ENCODE data around the gene C2orf49.
"Not testable (repeated sequence)": the region's sequence is repeated elsewhere in the genome, so short reads cannot be mapped to it uniquely, and the experiment has no call there.

C2orf49 gene

DNA sequence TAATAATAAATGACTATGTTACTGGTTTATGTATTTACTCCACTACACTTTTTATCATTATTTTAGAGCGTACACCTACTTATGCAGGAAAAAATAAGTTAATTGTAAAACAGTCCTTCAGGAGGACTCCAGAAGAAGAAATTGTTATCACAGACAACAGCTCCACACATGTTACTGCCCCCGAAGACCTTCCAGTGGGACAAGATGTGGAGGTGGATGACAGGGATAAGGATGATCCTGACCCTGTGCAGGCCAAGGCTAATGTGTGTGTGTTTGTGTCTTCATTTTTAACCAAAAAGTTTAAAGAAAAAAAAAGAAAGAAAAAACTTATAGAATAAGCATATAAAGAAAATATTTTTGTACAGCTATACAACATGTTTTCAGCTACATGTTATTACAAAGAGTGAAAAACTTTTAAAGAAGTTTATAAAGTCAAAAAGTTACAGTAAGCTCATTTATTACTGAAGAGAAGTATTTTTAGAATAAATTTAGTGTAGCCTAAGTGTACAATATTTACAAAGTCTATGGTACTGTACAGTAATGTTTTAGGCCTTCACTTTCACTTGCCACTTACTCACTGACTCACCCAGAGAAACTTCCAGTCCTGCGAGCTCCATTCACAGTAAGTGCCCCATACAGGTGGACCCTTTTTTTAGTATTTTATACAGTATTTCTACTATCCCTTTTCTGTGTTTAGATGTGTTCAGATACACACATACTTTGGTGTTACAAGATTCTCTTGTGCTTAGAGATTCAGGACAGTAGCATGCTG lies 15.3 kb upstream of the C2orf49 start:
- no peak for DNase-seq (ENCODE audit: low read depth in 2 of 2)

DNA sequence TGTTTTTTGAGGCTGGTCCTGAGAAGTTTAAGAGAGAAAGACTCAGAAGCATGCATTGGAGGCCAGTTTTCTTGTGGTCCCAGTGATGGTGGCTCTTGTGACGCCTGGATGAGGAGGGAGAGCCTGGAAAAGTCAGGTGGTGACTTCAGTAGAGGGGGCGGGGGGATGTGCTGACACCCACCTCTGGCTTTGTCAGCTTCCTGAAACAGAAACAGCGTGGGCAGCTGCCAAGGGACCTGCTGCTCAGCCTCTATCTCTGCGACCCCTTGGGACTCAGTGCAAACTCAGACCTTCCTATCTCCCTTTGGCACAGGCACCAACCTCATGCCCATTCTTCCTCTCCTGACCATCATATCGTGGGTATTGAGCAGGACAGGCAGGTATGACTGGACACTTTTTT lies 14.2 kb upstream of the C2orf49 start:
- no peak for DNase-seq (ENCODE audit: low read depth in 2 of 2)

DNA sequence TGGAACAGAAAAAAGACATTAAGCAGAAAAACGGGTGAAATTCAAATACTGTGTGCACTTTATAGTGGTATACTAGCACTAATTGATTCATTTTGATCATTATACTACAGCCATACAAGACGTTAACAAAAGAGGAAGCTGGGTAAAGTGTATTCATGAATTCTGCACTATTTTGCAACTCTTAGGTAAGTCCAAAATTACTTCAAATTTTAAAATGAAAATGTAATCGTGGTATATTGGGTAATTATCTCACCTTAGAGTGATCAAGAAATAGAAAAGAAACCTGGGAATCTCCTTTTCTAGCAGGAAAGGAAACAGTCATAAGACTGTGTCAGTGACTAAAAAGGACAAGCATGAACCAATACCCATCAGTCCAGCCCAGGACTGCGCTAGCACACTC lies 13.2 kb upstream of the C2orf49 start:
- no peak for DNase-seq (ENCODE audit: low read depth in 2 of 2)

DNA sequence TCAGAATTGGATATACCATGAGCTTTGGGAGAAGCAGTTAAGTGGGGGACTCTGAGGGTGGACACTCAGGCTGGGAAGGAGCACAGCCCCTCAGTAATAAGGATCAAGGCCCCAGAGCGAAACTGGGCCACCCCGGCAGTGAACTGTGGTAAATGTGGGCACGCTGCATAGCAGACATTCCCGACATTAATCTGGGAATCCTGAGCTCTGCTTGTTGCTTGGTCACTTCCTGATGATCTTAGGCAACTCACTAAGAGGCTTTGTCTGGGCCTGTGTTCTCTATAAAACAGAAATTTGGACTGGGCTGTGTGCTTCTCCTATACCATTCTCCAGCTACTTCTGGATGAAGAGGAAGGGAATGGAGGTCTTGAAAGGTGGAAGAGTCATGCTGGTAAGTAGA lies 12.6 kb upstream of the C2orf49 start:
- DNase-seq (ENCODE audit: low read depth in 2 of 2): no peak

DNA sequence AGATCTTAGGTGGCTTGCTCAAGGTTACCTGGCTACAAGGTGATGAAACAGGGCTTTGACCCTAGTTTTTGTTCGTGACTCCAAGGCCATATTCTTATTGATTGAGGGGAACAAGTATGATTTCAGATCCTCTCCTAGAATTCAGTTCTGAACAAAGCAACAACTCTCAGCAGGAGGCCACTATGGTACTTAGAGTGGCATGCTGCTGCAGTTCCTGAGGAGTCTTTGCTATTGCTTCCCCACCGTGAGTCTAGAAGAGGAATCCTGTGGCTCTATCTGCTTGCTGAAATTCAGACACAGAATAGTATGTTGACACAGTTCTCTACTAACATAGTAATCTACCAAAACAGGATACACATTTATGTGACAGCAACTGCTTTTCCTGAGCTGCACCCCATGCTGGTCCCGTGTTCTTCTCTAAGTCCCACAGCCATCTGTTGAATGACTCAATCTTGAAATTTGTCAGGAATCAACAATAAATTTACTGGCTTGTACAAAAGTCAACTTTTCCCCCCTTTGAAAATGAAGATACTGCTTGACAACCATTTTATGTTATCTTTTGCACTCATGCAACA lies 11.9 kb upstream of the C2orf49 start:
- DNase-seq (ENCODE audit: low read depth in 2 of 2): no peak

DNA sequence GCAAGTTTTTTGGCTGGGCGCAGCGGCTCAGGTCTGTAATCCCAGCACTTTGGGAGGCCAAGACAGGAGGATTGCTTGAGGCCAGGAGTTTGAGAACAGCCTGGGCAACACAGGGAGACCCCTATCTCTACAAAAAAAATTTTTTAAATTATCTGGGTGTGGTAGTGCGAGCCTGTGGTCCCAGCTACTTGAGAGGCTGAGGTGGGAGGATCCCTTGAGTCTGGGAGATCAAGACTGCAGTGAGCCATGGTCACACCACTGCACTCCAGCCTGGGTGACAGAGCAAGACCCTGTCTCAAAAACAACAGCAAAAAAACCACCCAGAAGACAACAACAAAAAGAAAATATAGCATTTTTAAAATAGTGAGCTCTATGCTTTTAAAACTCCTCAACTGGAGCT lies 10.1 kb upstream of the C2orf49 start:
- not testable (repeated sequence) for DNase-seq (ENCODE audit: low read depth in 2 of 2)

DNA sequence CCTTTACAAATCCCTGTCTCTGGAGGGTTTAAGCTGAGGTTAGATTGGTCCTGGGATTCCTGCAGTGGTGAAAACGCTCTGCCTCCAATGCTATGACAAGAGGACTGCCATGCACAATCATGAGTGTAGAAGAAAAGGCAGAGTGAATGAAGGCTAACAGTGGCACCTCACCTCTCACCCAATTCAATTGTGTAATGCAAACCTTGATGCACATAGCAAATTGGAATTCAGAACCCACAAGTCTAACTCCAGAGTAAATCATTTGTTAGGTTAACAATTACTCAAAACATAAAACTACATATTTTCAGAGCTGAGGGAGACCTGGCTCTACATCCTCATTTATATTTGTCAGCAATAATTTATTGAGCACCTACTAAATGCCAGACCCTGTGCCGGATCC lies 9.7 kb upstream of the C2orf49 start:
- DNase-seq (ENCODE audit: low read depth in 2 of 2): no peak

DNA sequence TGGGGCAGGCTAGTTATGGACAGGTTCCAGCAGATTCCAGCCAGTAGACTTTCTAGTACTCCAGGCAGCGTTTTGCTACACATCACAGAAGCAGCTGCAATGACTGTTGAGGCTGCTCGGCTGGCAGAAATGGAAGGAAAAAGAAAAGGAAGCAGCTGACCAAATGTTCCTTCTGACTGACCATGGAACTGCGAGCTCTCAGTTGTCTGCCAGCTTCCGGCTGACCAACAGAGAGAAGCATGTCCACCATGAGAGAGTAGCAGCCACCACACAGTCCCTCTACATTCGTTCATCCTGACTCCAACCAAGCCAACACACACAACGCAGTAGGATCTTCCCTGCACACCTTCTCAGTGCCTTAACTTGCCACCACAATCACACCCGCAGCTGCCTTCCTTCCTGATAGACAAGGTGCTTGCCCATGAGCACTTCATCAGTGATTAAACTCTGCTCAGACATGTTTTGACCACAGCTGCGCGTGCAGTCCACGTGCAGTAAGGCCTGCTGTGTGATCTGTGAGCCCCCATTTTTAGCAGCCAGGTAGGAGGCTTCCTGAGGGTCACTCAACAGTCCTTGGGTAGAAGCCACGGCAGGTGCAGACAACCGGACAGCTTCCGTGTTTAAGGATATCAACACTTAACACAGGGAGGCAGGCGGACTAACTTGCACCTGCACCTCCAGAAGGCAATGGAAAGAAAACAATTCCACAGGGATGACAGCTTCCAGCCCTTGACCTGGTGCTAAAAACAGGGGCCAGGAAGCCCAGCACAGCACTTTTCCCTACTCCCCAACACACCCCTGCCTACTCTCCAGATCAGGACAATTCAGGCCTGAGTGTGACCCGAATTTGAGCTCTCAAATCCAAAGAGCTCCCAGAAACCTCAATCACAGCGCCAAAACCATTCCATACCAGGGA lies 8.8 kb upstream of the C2orf49 start:
- DNase-seq (ENCODE audit: low read depth in 2 of 2): no peak

DNA sequence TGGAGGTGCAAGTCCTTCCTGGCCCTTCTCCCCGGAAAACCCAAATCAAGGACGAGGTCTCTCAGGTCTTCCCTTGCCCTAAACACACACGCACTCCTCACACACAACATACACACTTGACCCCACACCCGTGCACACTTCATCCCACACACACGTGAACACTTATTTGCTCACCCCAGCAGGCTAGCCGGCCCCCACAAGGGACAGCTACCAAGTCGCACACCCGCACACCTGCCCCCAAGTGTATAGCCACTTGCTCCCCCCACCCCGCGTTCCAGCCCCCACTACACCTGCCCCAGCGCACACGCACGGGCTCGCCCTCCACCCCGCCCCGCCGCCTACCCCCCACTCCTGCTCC lies 8.2 kb upstream of the C2orf49 start:
- no peak for DNase-seq (ENCODE audit: low read depth in 2 of 2)

DNA sequence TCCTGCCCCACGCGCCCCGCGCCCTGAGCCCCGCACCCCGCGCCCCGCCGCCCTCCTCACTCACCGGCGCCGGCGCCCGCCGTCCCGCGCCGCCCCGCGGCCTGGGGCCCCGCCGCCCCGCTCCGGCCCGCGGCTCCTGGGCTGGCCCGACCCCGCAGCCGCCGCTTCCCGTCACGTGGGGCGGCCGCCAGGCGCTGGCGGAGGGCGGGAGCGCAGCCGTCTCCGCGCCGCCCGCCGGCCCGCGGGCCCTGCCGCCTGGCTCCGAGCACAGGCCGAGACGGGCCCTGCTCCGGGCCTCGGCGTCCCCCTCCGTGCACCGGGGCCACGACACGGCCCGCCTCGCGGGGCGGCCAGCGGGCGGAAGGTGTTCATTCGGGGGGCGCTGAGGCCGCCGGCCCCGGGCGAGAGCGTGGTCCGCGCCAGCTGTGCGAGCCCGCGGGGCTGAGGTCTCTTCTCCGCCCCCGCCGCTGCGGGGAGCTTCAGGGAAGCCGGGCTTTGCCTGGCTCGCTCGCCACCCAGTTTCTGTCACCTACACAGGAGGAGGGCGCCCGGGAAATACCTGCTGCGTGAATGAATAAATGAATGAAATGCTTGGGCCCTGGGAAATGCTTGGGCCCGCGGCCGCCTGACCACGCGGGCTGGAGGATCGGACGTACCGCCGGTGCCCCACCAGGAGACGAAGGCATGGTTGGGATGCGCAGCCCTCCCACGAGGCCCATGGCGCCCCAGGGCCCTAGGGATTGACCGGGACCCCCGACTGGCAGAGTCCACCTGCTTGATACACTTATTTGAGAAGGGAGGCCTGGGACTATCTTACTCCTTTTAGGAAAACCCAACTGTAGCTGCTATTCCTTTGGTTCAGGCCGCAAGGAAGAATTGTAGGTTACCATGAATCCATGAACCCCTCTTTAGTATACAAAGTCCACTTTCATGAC lies 7.5 kb upstream of the C2orf49 start, which contains the start of gene TGFBRAP1:
TSS of gene TGFBRAP1 (minus strand) at position 175 of the 935 bp plus-strand sequence. CDS start 21,434 bp downstream, outside the sequence.
- peak; percentile 16 to 31 for DNase-seq (ENCODE audit: low read depth in 2 of 2)

DNA sequence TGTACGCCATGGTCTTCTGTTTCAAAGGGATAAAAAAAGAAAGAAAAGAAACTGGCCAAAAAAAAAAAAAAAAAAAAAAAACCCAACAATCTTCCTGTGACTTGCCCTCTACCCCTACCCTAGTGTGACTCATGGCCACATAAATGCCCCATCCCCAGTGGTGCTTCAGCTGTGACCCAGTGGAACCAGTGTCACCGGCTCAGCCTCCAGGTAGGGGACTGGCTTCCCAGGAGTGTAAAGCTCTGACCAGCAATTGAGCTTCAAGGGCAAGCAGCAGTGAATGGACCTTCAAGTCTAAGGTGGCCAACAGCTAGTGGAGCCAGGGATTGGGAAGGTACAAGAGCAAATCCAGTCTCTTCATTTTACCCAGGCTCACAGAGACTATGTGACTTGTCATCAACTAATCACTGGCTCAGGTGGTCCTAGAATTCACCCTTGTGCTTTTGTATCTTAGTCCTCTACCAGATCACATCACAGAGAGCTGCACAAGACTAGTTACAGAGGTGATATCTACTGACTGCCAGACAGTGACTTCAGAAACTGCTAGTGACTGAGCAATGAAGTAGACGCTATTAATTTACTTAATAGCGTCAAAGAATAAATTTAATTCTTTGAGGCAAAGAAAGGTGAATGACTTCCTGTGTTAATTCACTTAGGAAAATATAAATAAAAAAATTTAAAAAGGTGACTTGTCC lies 6.5 kb upstream of the C2orf49 start:
- DNase-seq (ENCODE audit: low read depth in 2 of 2): no peak

DNA sequence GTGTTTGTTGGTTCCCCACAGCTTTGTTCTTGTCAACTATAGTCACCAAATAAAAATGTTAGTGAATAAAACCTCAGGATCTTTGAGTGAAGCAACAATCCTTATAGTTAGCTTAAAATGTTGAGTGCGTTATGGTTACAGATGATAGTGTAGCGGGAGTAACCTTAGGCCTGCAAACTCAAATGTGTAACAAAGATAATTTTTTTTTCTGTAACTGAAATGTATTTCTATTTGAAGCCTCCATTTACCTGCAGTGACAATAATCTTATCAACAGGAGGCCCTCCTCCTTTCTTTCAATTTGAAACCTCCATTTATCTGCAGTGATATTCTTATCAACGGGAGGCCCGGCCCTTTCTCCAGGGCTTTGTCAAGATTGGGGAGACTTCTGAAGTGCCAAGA lies 3.1 kb upstream of the C2orf49 start:
- no peak for DNase-seq (ENCODE audit: low read depth in 2 of 2)

DNA sequence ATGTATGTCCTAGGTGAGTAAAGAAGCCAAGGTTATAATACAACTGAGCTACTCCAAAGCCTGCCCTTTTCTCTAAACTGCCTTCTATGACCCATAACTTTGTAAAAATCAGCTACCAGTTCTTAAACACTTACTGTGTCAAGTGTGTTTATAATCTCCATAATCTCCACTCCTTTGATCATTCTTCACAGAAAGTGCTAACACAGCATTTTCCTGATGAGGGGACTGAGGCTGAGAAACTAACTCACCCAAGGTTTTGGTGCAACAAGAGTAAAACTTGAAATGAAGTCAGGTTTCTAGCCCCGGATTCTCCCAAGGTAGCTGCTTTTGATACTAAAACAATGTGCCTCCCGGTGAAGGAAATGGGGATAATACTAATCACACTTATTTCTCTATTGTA lies 1.9 kb upstream of the C2orf49 start:
- DNase-seq (ENCODE audit: low read depth in 2 of 2): no peak

DNA sequence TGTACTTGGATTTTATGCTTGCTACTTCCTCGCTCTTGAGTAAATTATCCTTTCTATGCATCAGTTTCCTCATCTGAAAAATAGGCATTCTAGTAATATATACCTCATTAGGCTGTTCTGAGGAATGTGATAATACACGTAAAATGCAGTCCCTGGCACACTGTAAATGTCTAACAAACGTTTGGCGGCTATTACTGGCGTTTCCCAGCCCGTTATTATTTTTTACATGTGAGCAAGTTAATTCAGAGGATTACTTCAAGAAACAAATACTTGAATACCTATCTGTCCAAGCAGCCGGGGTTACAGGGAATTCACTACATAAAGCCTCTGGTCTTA lies 586 bp upstream of the C2orf49 start:
- no peak for DNase-seq (ENCODE audit: low read depth in 2 of 2)

DNA sequence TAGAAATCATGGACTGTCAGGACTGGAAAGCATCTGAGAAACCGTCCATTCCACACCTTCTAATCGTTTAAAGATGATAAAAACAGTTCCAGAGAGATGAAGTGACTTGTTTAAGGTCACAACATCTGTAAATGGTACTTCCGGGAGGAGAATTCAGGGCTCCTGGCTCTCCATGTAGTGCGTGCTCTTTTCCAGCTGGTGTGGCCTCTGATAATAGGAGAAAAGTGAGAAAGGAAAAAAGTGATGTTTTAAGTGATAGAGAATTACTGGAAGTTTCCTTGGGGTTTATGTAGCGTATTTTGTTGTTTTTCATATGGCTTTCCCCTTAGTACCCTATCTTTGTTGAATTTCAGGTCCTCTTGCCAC lies 663 bp downstream of the C2orf49 start:
- no peak for DNase-seq (ENCODE audit: low read depth in 2 of 2)

DNA sequence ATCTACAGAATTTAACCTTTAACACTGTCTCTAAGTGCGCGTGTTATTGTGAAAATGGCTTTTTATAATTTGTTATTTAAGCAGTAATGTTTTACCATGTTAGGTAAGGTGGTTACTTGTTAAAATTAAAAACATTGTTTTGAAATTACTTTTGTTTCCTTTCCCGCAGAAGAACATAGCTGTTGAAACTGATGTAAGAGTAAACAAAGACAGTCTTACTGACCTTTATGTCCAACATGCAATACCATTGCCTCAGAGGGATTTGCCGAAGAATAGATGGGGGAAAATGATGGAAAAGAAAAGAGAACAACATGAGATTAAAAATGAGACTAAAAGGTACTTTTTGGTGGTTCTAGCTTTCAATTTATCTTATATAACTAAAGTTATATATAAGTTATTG lies 2.1 kb downstream of the C2orf49 start:
- no peak for DNase-seq (ENCODE audit: low read depth in 2 of 2)

DNA sequence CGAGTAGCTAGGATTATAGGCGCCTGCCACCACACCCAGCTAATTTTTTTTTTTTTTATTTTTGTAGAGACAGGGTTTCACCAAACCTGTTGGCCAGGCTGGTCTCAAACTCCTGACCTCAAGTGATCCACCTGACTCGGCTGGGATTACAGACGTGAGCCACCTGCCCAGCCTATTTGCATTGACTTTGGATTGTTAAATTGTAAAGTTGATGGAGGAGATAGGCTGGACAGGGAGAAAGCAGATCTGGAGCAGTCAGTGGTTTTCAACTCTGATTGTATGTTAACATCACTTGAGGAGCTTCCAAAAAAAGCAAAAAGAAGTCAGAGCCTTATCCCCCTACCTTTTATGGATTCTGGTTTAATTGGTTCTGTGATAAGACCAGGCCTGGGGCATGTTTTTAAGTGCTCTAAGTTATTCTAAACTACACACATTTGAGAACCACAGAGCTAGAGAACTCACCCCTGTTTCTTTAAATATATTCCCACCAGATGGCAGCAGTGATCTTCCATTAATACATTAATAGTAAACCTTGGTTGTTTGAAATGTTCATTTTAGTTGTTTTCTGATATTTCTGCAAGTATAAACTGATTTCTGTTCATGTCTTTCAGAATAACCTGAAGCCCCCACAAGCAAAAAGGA lies 7.5 kb downstream of the C2orf49 start:
- DNase-seq (ENCODE audit: low read depth in 2 of 2): no peak

DNA sequence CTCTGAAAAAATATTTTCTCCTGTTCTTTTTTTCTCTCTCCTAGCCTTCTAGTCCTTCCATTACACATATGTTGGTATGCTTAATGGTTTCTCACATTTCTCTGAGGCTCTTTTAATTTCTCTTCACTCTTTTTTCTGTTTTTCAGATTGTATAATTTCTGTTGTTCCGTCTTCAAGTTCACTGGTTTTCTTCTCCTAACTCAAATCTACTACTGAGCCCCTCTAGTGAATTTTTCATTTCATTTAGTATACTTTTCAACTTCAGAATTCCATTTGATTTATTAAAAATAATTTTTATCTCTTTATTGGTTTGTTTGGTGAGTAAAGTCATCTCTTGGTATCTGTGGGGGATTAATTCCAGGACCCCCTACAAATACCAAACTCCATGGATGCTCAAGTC lies 19.8 kb downstream of the C2orf49 start:
- DNase-seq (ENCODE audit: low read depth in 2 of 2): no peak

DNA sequence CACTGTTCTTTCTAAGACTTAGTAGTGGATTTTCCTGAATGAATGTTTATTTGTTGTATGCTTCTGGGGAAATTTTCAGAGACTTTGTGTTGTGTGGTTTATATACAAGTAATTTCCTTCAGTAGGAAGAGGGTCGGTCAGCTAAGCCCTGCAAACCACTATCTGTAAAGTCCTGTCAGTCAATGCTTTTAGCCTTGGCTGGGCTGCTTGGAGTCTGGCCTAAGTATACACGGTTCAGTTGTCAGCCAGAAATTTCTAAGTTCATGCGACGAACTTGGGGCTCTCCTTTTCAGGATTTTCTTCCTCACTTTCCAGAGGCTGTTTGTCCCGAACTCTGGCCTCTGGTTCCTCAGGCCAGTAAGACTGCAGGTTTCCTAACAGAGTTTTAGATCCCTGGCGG lies 21.3 kb downstream of the C2orf49 start:
- DNase-seq (ENCODE audit: low read depth in 2 of 2): no peak

DNA sequence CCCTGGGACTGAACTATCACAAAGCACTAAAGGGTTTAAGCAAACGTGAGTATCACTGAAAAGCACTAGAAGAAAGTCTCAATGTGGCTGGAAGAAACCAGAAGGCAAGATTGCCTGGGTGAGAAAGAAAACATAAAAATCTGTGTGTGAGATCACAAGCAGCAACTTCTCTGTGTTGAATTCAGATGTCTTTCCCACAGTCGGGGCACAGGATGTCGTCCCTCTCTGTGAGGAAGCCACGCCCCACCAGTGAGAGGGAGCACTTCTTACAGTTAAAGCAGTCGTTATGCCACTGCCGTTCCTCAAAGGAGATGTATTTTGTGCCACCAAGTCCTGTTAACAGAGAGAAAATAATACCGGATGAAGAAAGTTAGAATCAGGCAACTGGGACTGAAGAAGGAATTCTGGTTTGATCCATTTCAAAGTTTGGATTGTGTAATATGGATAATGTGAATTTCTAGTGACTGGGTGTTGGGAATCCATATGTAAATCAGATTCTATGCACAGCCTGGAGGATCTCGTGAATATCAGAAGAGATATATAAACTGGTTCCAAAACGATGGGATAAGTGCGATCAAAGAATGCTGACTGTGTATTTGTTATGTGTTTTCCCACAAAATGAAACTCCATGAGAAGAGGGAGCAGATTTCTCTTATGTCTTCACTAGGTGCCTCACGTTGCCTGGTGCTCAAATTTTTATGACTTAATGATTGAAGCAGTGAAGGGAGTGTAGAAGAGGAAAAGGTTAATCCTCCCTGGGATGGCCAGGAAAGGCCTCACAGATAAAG lies 24.0 kb downstream of the C2orf49 start:
- no peak for DNase-seq (ENCODE audit: low read depth in 2 of 2)
